ENCODE measurements around the gene PSME2.

GRCh38 chr14:24150993-24151392, 4.6 kb upstream of the PSME2 start:
- TF ChIP-seq, protein P1, sequence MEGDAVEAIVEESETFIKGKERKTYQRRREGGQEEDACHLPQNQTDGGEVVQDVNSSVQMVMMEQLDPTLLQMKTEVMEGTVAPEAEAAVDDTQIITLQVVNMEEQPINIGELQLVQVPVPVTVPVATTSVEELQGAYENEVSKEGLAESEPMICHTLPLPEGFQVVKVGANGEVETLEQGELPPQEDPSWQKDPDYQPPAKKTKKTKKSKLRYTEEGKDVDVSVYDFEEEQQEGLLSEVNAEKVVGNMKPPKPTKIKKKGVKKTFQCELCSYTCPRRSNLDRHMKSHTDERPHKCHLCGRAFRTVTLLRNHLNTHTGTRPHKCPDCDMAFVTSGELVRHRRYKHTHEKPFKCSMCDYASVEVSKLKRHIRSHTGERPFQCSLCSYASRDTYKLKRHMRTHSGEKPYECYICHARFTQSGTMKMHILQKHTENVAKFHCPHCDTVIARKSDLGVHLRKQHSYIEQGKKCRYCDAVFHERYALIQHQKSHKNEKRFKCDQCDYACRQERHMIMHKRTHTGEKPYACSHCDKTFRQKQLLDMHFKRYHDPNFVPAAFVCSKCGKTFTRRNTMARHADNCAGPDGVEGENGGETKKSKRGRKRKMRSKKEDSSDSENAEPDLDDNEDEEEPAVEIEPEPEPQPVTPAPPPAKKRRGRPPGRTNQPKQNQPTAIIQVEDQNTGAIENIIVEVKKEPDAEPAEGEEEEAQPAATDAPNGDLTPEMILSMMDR (IDR thresholded peaks at IDR 0.05; ENCODE audit: insufficient read depth, low read depth, low read length): no peak
- no peak for TF ChIP-seq EZH2 (IDR thresholded peaks at IDR 0.05; ENCODE audit: insufficient read depth, low read length)

Data from astrocyte (in vitro differentiated cells and primary cell).